ENCODE data around the gene SFN. TPM values are rescaled to one million over a fixed set of nuclear protein-coding genes. Genes with fewer than 3 reads are reported as not detected.

The SFN gene
- total RNA-seq, 2 experiments from 2014 or later = 0.95 to 3.9 TPM

- no peak overlapping the region for H2AFZ ChIP-seq (ENCODE audit: low read length)
- no peak overlapping the region for H3K4me2 ChIP-seq (ENCODE audit: low read length)
- H3K79me2 ChIP-seq (ENCODE audit: insufficient read depth, low read depth, low read length) = no peaks in the 10 kb centered on the region
- peaks cover 54% of the 10 kb centered on the region; the same call in 1 of the 2 replicates for H3K36me3 ChIP-seq (ENCODE audit: insufficient read depth, low read length)
- no peak overlapping the region for H3K27ac ChIP-seq (ENCODE audit: low read depth, low read length, poor library complexity, severe bottlenecking)
- intact Hi-C loops (cut with micrococcal nuclease; ENCODE audit: unreplicated experiment) = no loop called here
- no TSS peak for BruUV-seq (replicated peaks)
- no peaks in the 10 kb centered on the region for H3K4me1 ChIP-seq (ENCODE audit: insufficient read depth, low read length, poor library complexity, severe bottlenecking)
- ChIA-PET CTCF (ENCODE audit: unreplicated experiment) (interaction anchor here (0.5 kb wide), 1 partner anchor 40 kb away, joined by 3 read pairs; no protein-coding TSS in a partner anchor), POLR2A (no interaction called here)
- no peak overlapping the region for H3K4me3 ChIP-seq (ENCODE audit: low read depth, low read length, poor library complexity, severe bottlenecking)
- DNase-seq (ENCODE audit: low spot score) = no peak
- no peaks in the 10 kb centered on the region for H3K9me2 ChIP-seq (ENCODE audit: insufficient read depth, low read length)
- TF ChIP-seq EZH2phosphoT487 (IDR thresholded peaks at IDR 0.05; ENCODE audit: borderline replicate concordance, low read depth, low read length) (no peak), CTCF (conservative IDR thresholded peaks at IDR 0.05; ENCODE audit: low read length) (peak; percentile 46)
- H3K9me3 ChIP-seq (ENCODE audit: low read length) = no peaks in the 10 kb centered on the region
- H4K20me1 ChIP-seq (ENCODE audit: insufficient read depth, low read length) = no peaks in the 10 kb centered on the region
Observed at GRCh38 chr1:26851106-26851684, 11.8 kb upstream of the SFN start.

- no peak overlapping the region for H3K4me2 ChIP-seq (ENCODE audit: low read length)
- H2AFZ ChIP-seq (ENCODE audit: low read length) = no peak overlapping the region
- H3K4me3 ChIP-seq (ENCODE audit: low read depth, low read length, poor library complexity, severe bottlenecking) = no peak overlapping the region
- H3K79me2 ChIP-seq (ENCODE audit: insufficient read depth, low read depth, low read length) = no peaks in the 10 kb centered on the region
- H3K36me3 ChIP-seq (ENCODE audit: insufficient read depth, low read length) = peaks cover 51% of the 10 kb centered on the region; the same call in 1 of the 2 replicates
- DNase-seq (ENCODE audit: low spot score) = no peak
- CTCF ChIA-PET (ENCODE audit: unreplicated experiment) = no interaction called here
- no peaks in the 10 kb centered on the region for H4K20me1 ChIP-seq (ENCODE audit: insufficient read depth, low read length)
- BruUV-seq (replicated peaks) = no TSS peak
- H3K9me2 ChIP-seq (ENCODE audit: insufficient read depth, low read length) = no peaks in the 10 kb centered on the region
- no peak for TF ChIP-seq CTCF (conservative IDR thresholded peaks at IDR 0.05; ENCODE audit: low read length)
- no peaks in the 10 kb centered on the region for H3K9me3 ChIP-seq (ENCODE audit: low read length)
- POLR2A ChIA-PET = no interaction called here
- no peak overlapping the region for H3K27ac ChIP-seq (ENCODE audit: low read depth, low read length, poor library complexity, severe bottlenecking)
- no peaks in the 10 kb centered on the region for H3K4me1 ChIP-seq (ENCODE audit: insufficient read depth, low read length, poor library complexity, severe bottlenecking)
- intact Hi-C loops (cut with micrococcal nuclease; ENCODE audit: unreplicated experiment) = loop anchor here (1.0 kb wide), 1 partner anchor 26 kb away; no protein-coding TSS in a partner anchor
Observed at GRCh38 chr1:26852701-26853100, 10.2 kb upstream of the SFN start.

GRCh38 chr1:26853156-26853555 is 9.8 kb upstream of the SFN start:
- ChIA-PET POLR2A (no interaction called here), CTCF (ENCODE audit: unreplicated experiment) (no interaction called here)
- Histone ChIP-seq H3K4me2 (ENCODE audit: low read length) (no peak overlapping the region), H2AFZ (ENCODE audit: low read length) (no peak overlapping the region), H3K79me2 (ENCODE audit: insufficient read depth, low read depth, low read length) (no peaks in the 10 kb centered on the region), H3K4me1 (ENCODE audit: insufficient read depth, low read length, poor library complexity, severe bottlenecking) (no peaks in the 10 kb centered on the region), H3K9me2 (ENCODE audit: insufficient read depth, low read length) (no peaks in the 10 kb centered on the region), H4K20me1 (ENCODE audit: insufficient read depth, low read length) (no peaks in the 10 kb centered on the region), H3K9me3 (ENCODE audit: low read length) (no peaks in the 10 kb centered on the region), H3K36me3 (ENCODE audit: insufficient read depth, low read length) (peaks cover 49% of the 10 kb centered on the region; the same call in 1 of the 2 replicates), H3K27ac (ENCODE audit: low read depth, low read length, poor library complexity, severe bottlenecking) (no peak overlapping the region), H3K4me3 (ENCODE audit: low read depth, low read length, poor library complexity, severe bottlenecking) (no peak overlapping the region)
- DNase-seq (ENCODE audit: low spot score) = peak; percentile 80
- no TSS peak for BruUV-seq (replicated peaks)
- intact Hi-C loops (cut with micrococcal nuclease; ENCODE audit: unreplicated experiment) = loop anchor here (1.0 kb wide), 1 partner anchor 25 kb away; no protein-coding TSS in a partner anchor
- peak; percentile 93 for TF ChIP-seq CTCF (conservative IDR thresholded peaks at IDR 0.05; ENCODE audit: low read length)
- no peak for TF ChIP-seq EZH2phosphoT487 (IDR thresholded peaks at IDR 0.05; ENCODE audit: borderline replicate concordance, low read depth, low read length)
